SK-N-SH treated with all-trans-retinoic acid at 6 μM for 48 hours (cell line): ENCODE results near the gene ALDH1L2.

Experiments used
- ATAC-seq: fragments of 200-7000 bp; cut with Tn5 transposase; 3 replicates; pipeline ENCODE4 v1.9.1; 2020; ENCODE audit warnings: mild to moderate bottlenecking, moderate library complexity
- BACH2 ChIP-seq: fragments of 250-450 bp; sonication (Bioruptor Pico); IDR thresholded peaks from 2 replicates; pipeline ENCODE4 v1.9.0; 2021; ENCODE audit warnings: mild to moderate bottlenecking, borderline replicate concordance
- CSDC2 ChIP-seq: fragments of 250-450 bp; sonication (Bioruptor Pico); IDR thresholded peaks from 2 replicates; pipeline ENCODE4 v1.5.0; 2020; ENCODE audit warnings: mild to moderate bottlenecking, moderate library complexity
- ESRRG ChIP-seq: fragments of 250-450 bp; sonication (Bioruptor Pico); IDR thresholded peaks from 2 replicates; pipeline ENCODE4 v1.6.1; 2021; ENCODE audit warnings: mild to moderate bottlenecking
- GLIS3 ChIP-seq: fragments of 250-450 bp; sonication (Bioruptor Pico); IDR thresholded peaks from 2 replicates; pipeline ENCODE4 v1.5.0; 2020; ENCODE audit warnings: mild to moderate bottlenecking, moderate library complexity
- ISL1 ChIP-seq: fragments of 250-450 bp; sonication (Bioruptor Pico); IDR thresholded peaks from 2 replicates; pipeline ENCODE4 v2.1.2; 2022; ENCODE audit warnings: mild to moderate bottlenecking, moderate library complexity
- PPARA ChIP-seq: fragments of 250-450 bp; sonication (Bioruptor Pico); IDR thresholded peaks from 2 replicates; pipeline ENCODE4 v1.5.0; 2020; ENCODE audit warnings: mild to moderate bottlenecking, borderline replicate concordance
- RARB ChIP-seq: fragments of 250-450 bp; sonication (Bioruptor Pico); IDR thresholded peaks from 2 replicates; pipeline ENCODE4 v1.8.0; 2021; ENCODE audit warnings: mild to moderate bottlenecking, moderate library complexity
- TCF4 ChIP-seq: fragments of 250-450 bp; sonication (Bioruptor Pico); IDR thresholded peaks from 2 replicates; pipeline ENCODE4 v1.8.0; 2021; ENCODE audit warnings: mild to moderate bottlenecking, moderate library complexity, borderline replicate concordance
- TOX ChIP-seq: fragments of 250-450 bp; sonication (Bioruptor Pico); IDR thresholded peaks from 2 replicates; pipeline ENCODE4 v1.8.0; 2021; ENCODE audit warnings: mild to moderate bottlenecking, moderate library complexity, borderline replicate concordance
- ZC3H10 ChIP-seq: fragments of 250-450 bp; sonication (Bioruptor Pico); IDR thresholded peaks from 2 replicates; pipeline ENCODE4 v1.5.1; 2021; ENCODE audit warnings: mild to moderate bottlenecking, moderate library complexity
- ZFP3 ChIP-seq: fragments of 250-450 bp; sonication (Bioruptor Pico); IDR thresholded peaks from 2 replicates; pipeline ENCODE4 v1.5.0; 2020; ENCODE audit warnings: mild to moderate bottlenecking, moderate library complexity
- ZFP30 ChIP-seq: fragments of 450-650 bp; formaldehyde crosslinking; IDR thresholded peaks from 2 replicates; pipeline ENCODE4 v1.5.0; 2022; ENCODE audit warnings: mild to moderate bottlenecking, moderate library complexity
- ZNF565 ChIP-seq: fragments of 450-650 bp; formaldehyde crosslinking; conservative IDR thresholded peaks from 2 replicates; pipeline ENCODE4 v1.5.0; 2020; ENCODE audit warnings: low read depth, mild to moderate bottlenecking, moderate library complexity
- ZNF70 ChIP-seq: fragments of 450-650 bp; formaldehyde crosslinking; IDR thresholded peaks from 2 replicates; pipeline ENCODE4 v1.5.0; 2020; ENCODE audit warnings: mild to moderate bottlenecking, moderate library complexity
- ZNF8 ChIP-seq: fragments of 450-650 bp; formaldehyde crosslinking; IDR thresholded peaks from 2 replicates; pipeline ENCODE4 v1.5.0; 2020; ENCODE audit warnings: mild to moderate bottlenecking, moderate library complexity
- TF ChIP-seq, protein P1 (sequence below): fragments of 250-450 bp; sonication (Bioruptor Pico); IDR thresholded peaks from 2 replicates; pipeline ENCODE4 v1.8.0; 2021; ENCODE audit warnings: low read depth, mild to moderate bottlenecking, moderate library complexity, borderline replicate concordance
- TF ChIP-seq, protein P2 (sequence below): fragments of 250-450 bp; sonication (Bioruptor Pico); IDR thresholded peaks from 2 replicates; pipeline ENCODE4 v1.5.1; 2020; ENCODE audit warnings: low read depth, mild to moderate bottlenecking, moderate library complexity
- TF ChIP-seq, protein P3 (sequence below): fragments of 250-450 bp; sonication (Bioruptor Pico); IDR thresholded peaks from 2 replicates; pipeline ENCODE4 v1.5.0; 2020; ENCODE audit warnings: mild to moderate bottlenecking, moderate library complexity
- TF ChIP-seq, protein P4 (sequence below): fragments of 250-450 bp; sonication (Bioruptor Pico); IDR thresholded peaks from 2 replicates; pipeline ENCODE4 v1.5.1; 2021; ENCODE audit warnings: mild to moderate bottlenecking, moderate library complexity
- TF ChIP-seq, protein P5 (sequence below): fragments of 250-450 bp; sonication (Bioruptor Pico); IDR thresholded peaks from 2 replicates; pipeline ENCODE4 v1.8.0; 2020; ENCODE audit warnings: mild to moderate bottlenecking, moderate library complexity, borderline replicate concordance

ALDH1L2 gene

DNA sequence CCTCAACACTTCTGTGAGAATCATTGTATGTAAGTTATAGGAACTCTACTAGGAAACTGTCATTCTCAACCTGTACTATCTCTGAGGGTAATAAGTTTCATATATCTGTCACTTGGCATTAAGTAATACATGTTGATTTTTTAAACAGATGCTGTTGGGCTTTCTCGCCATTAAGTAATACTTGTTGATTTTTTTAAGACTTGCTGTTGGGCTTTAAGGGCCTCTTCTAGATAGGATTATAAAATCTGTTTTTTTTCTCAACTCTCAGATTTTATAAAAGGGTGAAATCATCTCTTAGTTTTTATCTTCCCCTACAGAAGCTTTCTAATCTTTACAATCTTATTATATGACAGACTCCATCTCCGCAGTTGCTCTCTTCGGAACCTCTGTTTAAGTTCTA, 28.8 kb upstream of the ALDH1L2 start:
- no peak for ATAC-seq
- TF ChIP-seq, protein P1, sequence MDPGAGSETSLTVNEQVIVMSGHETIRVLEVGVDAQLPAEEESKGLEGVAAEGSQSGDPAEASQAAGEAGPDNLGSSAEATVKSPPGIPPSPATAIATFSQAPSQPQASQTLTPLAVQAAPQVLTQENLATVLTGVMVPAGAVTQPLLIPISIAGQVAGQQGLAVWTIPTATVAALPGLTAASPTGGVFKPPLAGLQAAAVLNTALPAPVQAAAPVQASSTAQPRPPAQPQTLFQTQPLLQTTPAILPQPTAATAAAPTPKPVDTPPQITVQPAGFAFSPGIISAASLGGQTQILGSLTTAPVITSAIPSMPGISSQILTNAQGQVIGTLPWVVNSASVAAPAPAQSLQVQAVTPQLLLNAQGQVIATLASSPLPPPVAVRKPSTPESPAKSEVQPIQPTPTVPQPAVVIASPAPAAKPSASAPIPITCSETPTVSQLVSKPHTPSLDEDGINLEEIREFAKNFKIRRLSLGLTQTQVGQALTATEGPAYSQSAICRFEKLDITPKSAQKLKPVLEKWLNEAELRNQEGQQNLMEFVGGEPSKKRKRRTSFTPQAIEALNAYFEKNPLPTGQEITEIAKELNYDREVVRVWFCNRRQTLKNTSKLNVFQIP (CRISPR knock-in tag): no peak
- 0 out of 2 replicates have a peak, but pooled peaks have one; percentile 15 for TF ChIP-seq ISL1
- TF ChIP-seq, all 23 proteins: peak for 1

DNA sequence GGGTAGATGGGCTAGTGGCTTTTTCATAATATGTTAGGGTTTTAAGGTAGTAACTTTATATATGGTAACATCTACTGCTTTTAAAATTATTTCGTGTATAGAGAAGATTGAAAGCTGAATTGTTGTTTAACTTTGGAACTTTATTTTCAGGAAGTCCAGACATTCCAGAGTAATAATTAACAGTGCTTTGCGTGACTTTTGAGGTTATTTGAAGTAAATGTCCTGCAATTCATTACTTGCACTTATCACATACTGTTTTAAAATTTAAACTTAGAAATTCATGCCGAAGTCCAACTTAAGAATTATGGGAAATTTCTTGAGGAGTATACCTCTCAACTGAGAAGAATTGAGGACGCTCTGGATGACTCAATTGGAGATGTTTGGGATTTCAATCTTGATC, 26.6 kb upstream of the ALDH1L2 start:
- ATAC-seq: no peak
- no peak for TF ChIP-seq GLIS3 (CRISPR knock-in tag)
- TF ChIP-seq RARB (CRISPR knock-in tag): no peak
- TF ChIP-seq ZFP3: no peak
- no peak for TF ChIP-seq ZNF70 (CRISPR knock-in tag)
- no peak for TF ChIP-seq ZNF565 (CRISPR knock-in tag)
- no peak for TF ChIP-seq PPARA (CRISPR knock-in tag)
- TF ChIP-seq CSDC2 (CRISPR knock-in tag): no peak
- TF ChIP-seq, protein P2, sequence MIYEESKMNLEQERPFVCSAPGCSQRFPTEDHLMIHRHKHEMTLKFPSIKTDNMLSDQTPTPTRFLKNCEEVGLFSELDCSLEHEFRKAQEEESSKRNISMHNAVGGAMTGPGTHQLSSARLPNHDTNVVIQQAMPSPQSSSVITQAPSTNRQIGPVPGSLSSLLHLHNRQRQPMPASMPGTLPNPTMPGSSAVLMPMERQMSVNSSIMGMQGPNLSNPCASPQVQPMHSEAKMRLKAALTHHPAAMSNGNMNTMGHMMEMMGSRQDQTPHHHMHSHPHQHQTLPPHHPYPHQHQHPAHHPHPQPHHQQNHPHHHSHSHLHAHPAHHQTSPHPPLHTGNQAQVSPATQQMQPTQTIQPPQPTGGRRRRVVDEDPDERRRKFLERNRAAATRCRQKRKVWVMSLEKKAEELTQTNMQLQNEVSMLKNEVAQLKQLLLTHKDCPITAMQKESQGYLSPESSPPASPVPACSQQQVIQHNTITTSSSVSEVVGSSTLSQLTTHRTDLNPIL (CRISPR knock-in tag): no peak
- TF ChIP-seq, protein P3, sequence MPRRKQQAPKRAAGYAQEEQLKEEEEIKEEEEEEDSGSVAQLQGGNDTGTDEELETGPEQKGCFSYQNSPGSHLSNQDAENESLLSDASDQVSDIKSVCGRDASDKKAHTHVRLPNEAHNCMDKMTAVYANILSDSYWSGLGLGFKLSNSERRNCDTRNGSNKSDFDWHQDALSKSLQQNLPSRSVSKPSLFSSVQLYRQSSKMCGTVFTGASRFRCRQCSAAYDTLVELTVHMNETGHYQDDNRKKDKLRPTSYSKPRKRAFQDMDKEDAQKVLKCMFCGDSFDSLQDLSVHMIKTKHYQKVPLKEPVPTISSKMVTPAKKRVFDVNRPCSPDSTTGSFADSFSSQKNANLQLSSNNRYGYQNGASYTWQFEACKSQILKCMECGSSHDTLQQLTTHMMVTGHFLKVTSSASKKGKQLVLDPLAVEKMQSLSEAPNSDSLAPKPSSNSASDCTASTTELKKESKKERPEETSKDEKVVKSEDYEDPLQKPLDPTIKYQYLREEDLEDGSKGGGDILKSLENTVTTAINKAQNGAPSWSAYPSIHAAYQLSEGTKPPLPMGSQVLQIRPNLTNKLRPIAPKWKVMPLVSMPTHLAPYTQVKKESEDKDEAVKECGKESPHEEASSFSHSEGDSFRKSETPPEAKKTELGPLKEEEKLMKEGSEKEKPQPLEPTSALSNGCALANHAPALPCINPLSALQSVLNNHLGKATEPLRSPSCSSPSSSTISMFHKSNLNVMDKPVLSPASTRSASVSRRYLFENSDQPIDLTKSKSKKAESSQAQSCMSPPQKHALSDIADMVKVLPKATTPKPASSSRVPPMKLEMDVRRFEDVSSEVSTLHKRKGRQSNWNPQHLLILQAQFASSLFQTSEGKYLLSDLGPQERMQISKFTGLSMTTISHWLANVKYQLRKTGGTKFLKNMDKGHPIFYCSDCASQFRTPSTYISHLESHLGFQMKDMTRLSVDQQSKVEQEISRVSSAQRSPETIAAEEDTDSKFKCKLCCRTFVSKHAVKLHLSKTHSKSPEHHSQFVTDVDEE (CRISPR knock-in tag): no peak
- TF ChIP-seq, protein P1 (CRISPR knock-in tag): no peak
- TF ChIP-seq ZFP30 (CRISPR knock-in tag): no peak
- TF ChIP-seq TOX: no peak
- TF ChIP-seq ESRRG (CRISPR knock-in tag): no peak
- TF ChIP-seq TCF4 (CRISPR knock-in tag): no peak
- TF ChIP-seq ZC3H10 (CRISPR knock-in tag): no peak
- TF ChIP-seq, protein P4, sequence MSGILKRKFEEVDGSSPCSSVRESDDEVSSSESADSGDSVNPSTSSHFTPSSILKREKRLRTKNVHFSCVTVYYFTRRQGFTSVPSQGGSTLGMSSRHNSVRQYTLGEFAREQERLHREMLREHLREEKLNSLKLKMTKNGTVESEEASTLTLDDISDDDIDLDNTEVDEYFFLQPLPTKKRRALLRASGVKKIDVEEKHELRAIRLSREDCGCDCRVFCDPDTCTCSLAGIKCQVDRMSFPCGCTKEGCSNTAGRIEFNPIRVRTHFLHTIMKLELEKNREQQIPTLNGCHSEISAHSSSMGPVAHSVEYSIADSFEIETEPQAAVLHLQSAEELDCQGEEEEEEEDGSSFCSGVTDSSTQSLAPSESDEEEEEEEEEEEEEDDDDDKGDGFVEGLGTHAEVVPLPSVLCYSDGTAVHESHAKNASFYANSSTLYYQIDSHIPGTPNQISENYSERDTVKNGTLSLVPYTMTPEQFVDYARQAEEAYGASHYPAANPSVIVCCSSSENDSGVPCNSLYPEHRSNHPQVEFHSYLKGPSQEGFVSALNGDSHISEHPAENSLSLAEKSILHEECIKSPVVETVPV (CRISPR knock-in tag): no peak
- no peak for TF ChIP-seq ISL1
- TF ChIP-seq BACH2 (CRISPR knock-in tag): no peak
- no peak for TF ChIP-seq ZNF8 (CRISPR knock-in tag)
- TF ChIP-seq, protein P5, sequence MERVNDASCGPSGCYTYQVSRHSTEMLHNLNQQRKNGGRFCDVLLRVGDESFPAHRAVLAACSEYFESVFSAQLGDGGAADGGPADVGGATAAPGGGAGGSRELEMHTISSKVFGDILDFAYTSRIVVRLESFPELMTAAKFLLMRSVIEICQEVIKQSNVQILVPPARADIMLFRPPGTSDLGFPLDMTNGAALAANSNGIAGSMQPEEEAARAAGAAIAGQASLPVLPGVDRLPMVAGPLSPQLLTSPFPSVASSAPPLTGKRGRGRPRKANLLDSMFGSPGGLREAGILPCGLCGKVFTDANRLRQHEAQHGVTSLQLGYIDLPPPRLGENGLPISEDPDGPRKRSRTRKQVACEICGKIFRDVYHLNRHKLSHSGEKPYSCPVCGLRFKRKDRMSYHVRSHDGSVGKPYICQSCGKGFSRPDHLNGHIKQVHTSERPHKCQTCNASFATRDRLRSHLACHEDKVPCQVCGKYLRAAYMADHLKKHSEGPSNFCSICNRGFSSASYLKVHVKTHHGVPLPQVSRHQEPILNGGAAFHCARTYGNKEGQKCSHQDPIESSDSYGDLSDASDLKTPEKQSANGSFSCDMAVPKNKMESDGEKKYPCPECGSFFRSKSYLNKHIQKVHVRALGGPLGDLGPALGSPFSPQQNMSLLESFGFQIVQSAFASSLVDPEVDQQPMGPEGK (CRISPR knock-in tag): no peak
- TF ChIP-seq, all 23 proteins: peak for 0
